NB4 (cell line): ENCODE data around the gene DOCK9.

ENCODE experiments used
- DNase-seq: peaks from one replicate; pipeline ENCODE4 v3.0.0; 2010; ENCODE audit warnings: low read depth
- H3K4me3 ChIP-seq: one replicate; pipeline ENCODE4 v1.5.1; 2011; ENCODE audit warnings: mild to moderate bottlenecking, low read depth, low read length, moderate library complexity
- CTCF ChIP-seq: IDR thresholded peaks from one replicate; pipeline ENCODE4 v1.5.1; 2012; ENCODE audit warnings: low read depth, low read length
- MYC ChIP-seq: IDR thresholded peaks from 2 replicates; pipeline ENCODE4 v1.6.1; 2011; ENCODE audit warnings: low read depth, low read length
- POLR2A ChIP-seq: IDR thresholded peaks from 2 replicates; pipeline ENCODE4 v1.6.1; 2011; ENCODE audit warnings: mild to moderate bottlenecking; ENCODE audit not compliant: insufficient read length; ENCODE audit errors: extremely low read depth
- TF ChIP-seq, protein P1 (sequence below): IDR thresholded peaks from 2 replicates; pipeline ENCODE4 v1.6.1; 2011; ENCODE audit warnings: low read depth, low read length

Gene DOCK9

DNA sequence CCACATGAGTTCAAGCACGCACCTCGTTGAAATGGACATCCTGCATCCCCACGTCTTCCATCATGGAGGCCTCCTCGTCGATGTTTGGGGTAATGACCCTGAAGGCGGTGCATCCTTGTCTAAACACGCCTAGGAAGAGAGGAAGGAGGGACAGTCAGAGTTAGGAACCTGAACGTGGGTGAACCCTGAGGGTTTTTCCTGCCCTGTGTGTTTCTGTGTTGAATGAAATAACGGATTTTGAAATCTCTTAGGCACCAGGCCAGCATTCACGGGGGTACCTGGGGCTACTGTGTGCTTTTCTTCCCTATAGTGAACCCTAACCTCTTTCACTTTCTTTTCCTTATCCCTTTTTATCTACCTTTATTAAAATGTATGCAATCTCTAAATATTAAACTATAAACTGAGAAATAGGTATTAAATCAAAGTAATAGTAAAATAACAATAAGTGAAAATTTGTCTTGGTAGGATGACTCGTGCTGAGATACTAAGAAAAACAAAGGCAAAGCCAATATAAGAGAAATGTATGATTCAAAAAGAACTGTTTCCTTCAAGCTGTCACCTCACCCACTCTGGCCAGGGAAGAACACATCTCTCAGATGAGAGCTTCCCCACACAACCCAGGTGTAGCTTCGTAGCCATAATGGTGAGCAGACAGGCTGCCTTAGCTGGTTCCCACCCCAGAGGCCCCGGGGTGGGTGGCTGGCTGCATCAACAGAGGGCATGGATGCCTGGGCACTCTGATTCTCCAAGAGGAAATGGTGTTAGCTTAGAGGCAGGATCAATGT lies 153.3 kb downstream of the DOCK9 start:
- no peak for DNase-seq
- no peak overlapping the region for H3K4me3 ChIP-seq
- TF ChIP-seq POLR2A (no peak), MYC (no peak), CTCF (no peak)
- TF ChIP-seq, protein P1, sequence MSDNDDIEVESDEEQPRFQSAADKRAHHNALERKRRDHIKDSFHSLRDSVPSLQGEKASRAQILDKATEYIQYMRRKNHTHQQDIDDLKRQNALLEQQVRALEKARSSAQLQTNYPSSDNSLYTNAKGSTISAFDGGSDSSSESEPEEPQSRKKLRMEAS, result no peak

DNA sequence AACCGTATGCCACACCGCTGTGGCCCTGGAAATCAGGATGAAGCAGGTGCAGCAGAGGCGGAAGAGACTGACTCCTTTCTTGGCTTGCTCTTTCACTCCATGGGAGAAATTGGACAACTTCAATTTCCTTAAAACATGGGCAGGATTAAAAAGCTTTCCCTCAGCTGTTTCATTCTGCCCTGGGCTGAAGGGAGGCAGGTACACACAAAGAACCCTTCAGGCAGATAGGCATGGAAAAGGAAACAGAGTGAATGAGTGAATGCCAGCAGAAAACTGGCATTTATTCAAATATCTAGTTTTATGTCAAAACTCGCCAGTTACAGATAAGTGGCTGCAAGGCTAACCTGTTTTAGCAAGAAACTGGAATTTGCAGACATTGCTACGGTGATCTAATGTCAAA lies 154.4 kb downstream of the DOCK9 start:
- H3K4me3 ChIP-seq, result no peak overlapping the region
- no peak for DNase-seq
- TF ChIP-seq POLR2A (no peak), CTCF (no peak), MYC (no peak)
- TF ChIP-seq, protein P1, result no peak

GRCh38 chr13:98822225-98822606 lies 155.6 kb downstream of the DOCK9 start:
- DNase-seq, result no peak
- no peak for TF ChIP-seq MYC
- TF ChIP-seq, protein P1, result no peak
- TF ChIP-seq CTCF, result no peak
- TF ChIP-seq POLR2A, result no peak
- no peak overlapping the region for H3K4me3 ChIP-seq

DNA sequence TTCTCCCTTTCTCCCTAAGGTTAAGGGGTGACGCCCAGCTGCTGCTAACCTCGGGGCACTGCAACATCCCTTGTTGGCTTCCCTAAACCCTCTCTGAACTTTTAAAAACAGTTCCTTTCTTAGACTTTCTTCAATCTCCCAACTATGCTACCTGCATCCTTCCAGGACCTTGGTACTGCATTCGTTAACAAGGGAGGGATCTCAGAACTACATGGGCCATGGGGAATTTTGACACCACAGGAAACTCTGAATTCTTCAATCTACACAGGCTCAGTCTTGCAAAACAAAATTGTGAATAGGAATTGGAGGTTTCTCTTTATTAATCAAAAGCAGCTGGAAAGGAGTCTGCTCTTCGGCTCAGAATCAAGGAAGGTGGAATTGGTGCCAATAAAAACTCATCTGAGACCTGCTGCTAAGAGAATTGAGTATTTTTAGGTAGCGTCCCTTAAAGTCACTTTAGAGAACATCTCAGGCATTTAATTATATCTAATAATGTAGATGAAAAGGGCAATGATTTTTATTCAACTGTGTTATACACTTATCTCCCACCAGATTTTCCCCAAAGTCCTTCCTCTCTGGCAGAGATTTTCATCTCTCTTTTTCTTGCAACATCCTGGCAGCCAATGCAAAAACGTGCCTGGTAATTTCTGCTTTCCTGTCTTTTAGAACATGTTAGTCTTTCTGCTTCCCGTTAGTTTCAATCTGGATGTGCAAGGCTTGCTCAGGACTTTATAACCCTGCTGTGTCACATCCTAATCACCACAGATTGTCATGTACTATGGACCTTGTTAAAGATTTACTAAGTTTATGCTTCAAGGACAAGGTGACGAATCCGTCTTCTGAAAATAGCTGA lies 156.3 kb downstream of the DOCK9 start:
- no peak for DNase-seq
- TF ChIP-seq CTCF (no peak), POLR2A (no peak), MYC (no peak)
- TF ChIP-seq, protein P1, result no peak
- no peak overlapping the region for H3K4me3 ChIP-seq

DNA sequence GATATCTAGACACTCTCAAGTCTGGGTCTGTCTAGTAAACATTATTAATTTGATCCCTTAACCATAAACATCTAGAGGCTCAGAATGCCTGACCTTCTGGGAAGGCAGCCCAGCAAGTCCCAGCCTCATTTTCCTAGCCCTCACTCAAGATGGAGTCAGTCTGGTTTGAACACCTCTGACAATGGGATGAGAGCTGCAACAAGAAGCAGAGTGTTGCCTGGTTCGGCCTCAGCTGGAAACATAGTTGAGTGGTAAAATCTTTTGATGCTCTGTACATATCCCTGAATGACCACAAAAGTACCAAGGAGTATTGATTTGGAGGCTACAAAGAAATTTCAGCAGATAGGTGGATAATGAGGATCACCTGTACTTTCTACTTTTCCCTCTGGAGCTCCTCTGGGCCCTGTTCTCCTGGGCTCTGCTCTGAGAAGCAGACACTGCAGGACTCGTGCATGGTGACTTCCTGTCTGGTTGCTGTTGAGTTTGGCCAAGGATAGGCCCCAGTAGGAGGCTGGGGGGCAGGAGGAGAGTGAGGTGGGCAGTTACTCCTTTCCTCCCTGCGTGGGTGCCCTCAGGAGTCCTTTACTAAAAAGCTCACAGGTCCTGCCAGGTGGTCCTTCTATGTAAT lies 157.0 kb downstream of the DOCK9 start:
- no peak overlapping the region for H3K4me3 ChIP-seq
- TF ChIP-seq CTCF (no peak), POLR2A (no peak), MYC (no peak)
- TF ChIP-seq, protein P1, result no peak
- no peak for DNase-seq
